OCI-LY7 (cell line): ENCODE measurements around the gene NTHL1.

Experiments used
- CTCF ChIP-seq: fragments of 200-600 bp; sonication (generic); conservative IDR thresholded peaks from 2 replicates; pipeline ENCODE4 v1.5.1; 2014; ENCODE audit warnings: mild to moderate bottlenecking, antibody characterized with exemption, low read length, moderate library complexity, mixed read lengths
- EZH2phosphoT487 ChIP-seq: fragments of 200-600 bp; sonication (generic); IDR thresholded peaks from 2 replicates; pipeline ENCODE4 v1.6.1; 2018; ENCODE audit warnings: low read depth, borderline replicate concordance, mild to moderate bottlenecking, mixed run types, antibody characterized with exemption, low read length, moderate library complexity, mixed read lengths

- TF ChIP-seq CTCF (no peak), EZH2phosphoT487 (no peak)
Observed at GRCh38 chr16:2078096-2078495, 30.5 kb upstream of the NTHL1 start.
